ENCODE results near the gene CNNM1. TPM values are rescaled to one million over a fixed set of nuclear protein-coding genes. Genes with fewer than 3 reads are reported as not detected.

CNNM1 gene
- total RNA-seq, 4 donors from 2014 or later = not detected

DNA sequence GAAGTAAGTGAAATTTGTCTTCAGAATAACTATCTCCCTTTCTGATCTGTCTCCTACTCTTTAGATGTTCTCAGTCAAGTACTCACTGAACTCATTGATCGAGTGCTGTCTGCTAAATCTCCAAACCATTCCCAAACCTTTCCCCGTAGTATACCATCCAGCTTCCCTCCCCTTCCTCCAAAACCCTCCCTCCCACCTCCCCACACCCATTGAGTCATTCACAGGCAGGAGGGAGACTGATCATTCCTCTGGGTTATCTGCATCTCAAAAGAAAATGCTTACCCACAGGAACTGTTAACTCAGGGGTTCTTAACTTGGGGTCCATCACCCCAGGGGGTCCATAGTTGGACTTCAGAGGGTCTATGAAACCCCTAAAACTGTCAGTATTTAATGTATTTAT lies 63.9 kb downstream of the CNNM1 start:
- peaks cover 0 to 10% of the 10 kb centered on the region in 2 donors for H3K36me3 ChIP-seq
- in situ Hi-C loops (cut with MboI; ENCODE audit: low sequenced_read_pairs in 4 of 4) (loop anchor here (5.0 to 10.0 kb wide), 2 partner anchors 44 to 222 kb away; no protein-coding TSS in a partner anchor), intact Hi-C loops (cut with DNase I; ENCODE audit: low total_unique reads) (loop anchor here (2.0 to 5.0 kb wide), 2 partner anchors 220 to 314 kb away; no protein-coding TSS in a partner anchor)
- H3K9me3 ChIP-seq = no peaks in the 10 kb centered on the region
- H3K27me3 ChIP-seq = no peaks in the 10 kb centered on the region
- H3K4me3 ChIP-seq = no peak overlapping the region
- peaks cover 21 to 24% of the 10 kb centered on the region in 2 donors for H3K4me1 ChIP-seq
- H3K27ac ChIP-seq = no peak overlapping the region
- TF ChIP-seq POLR2A (IDR thresholded peaks at IDR 0.05) = no peak
- TF ChIP-seq, protein P1, sequence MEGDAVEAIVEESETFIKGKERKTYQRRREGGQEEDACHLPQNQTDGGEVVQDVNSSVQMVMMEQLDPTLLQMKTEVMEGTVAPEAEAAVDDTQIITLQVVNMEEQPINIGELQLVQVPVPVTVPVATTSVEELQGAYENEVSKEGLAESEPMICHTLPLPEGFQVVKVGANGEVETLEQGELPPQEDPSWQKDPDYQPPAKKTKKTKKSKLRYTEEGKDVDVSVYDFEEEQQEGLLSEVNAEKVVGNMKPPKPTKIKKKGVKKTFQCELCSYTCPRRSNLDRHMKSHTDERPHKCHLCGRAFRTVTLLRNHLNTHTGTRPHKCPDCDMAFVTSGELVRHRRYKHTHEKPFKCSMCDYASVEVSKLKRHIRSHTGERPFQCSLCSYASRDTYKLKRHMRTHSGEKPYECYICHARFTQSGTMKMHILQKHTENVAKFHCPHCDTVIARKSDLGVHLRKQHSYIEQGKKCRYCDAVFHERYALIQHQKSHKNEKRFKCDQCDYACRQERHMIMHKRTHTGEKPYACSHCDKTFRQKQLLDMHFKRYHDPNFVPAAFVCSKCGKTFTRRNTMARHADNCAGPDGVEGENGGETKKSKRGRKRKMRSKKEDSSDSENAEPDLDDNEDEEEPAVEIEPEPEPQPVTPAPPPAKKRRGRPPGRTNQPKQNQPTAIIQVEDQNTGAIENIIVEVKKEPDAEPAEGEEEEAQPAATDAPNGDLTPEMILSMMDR (IDR thresholded peaks at IDR 0.05 in 4 of 5, conservative IDR thresholded peaks at IDR 0.05 in 1 of 5) = no peak
- ATAC-seq (no peak), DNase-seq (no peak)

DNA sequence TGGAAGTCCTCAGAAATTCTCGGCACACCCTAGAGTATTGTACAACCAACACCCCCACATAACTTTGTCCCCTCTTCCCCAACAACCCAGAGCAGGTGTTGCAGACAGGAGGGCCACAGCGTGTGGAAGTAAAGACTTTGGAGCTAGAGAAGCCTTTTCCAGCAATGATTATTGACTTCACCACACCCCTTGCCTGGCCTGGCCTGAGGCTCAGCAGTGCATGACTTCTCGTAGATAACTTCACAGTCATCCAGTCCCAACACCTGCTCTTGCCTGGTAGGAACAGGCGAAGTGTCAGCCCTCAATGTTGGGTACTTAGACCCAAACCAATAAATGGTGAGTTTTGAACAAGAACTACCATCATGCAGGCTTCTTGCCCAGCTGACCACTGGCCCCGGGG lies 64.5 kb downstream of the CNNM1 start:
- Histone ChIP-seq H3K27ac (no peak overlapping the region), H3K9me3 (no peaks in the 10 kb centered on the region), H3K4me3 (no peak overlapping the region), H3K27me3 (no peaks in the 10 kb centered on the region), H3K36me3 (peaks cover under 1 to 17% of the 10 kb centered on the region in 2 donors), H3K4me1 (peaks cover 21 to 24% of the 10 kb centered on the region in 2 donors)
- DNase-seq = no peak
- in situ Hi-C loops (cut with MboI; ENCODE audit: low sequenced_read_pairs in 4 of 4) (loop anchor here (5.0 to 10.0 kb wide), 2 partner anchors 44 to 221 kb away; no protein-coding TSS in a partner anchor), intact Hi-C loops (cut with DNase I; ENCODE audit: low total_unique reads) (loop anchor here (2.0 to 5.0 kb wide), 2 partner anchors 219 to 314 kb away; no protein-coding TSS in a partner anchor)
- ATAC-seq = no peak
- no peak for TF ChIP-seq POLR2A (IDR thresholded peaks at IDR 0.05)
- TF ChIP-seq, protein P1 (IDR thresholded peaks at IDR 0.05 in 4 of 5, conservative IDR thresholded peaks at IDR 0.05 in 1 of 5) = no peak

DNA sequence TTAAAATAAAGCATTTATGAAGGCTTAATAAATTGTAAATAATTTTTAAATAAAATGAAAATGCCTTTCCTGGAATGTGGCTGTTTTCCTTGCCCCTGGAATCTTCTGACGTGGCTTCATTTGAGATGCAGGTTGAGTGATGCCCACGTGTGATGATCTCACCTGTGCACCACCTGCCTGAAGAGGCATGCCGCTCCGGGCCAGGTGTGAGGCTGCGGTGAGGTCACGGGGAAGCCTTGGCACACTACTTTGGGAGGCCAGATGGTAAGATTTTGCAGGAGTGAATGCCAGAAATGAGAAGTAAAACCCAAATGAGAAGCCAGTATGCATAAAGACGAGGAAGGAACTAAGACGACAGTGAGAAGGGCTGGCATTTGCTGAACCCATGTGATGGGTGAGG lies 65.1 kb downstream of the CNNM1 start:
- H3K36me3 ChIP-seq = peaks cover 3 to 22% of the 10 kb centered on the region in 2 donors
- H3K9me3 ChIP-seq = no peaks in the 10 kb centered on the region
- no peak for TF ChIP-seq POLR2A (IDR thresholded peaks at IDR 0.05)
- TF ChIP-seq, protein P1 (IDR thresholded peaks at IDR 0.05 in 4 of 5, conservative IDR thresholded peaks at IDR 0.05 in 1 of 5) = no peak
- H3K4me1 ChIP-seq = peaks cover 21 to 24% of the 10 kb centered on the region in 2 donors
- intact Hi-C loops (cut with DNase I; ENCODE audit: low total_unique reads) (loop anchor here (5.0 kb wide), 1 partner anchor 313 kb away; no protein-coding TSS in a partner anchor), in situ Hi-C loops (cut with MboI; ENCODE audit: low sequenced_read_pairs in 4 of 4) (loop anchor here (5.0 to 10.0 kb wide), 2 partner anchors 43 to 221 kb away; no protein-coding TSS in a partner anchor)
- H3K4me3 ChIP-seq = no peak overlapping the region
- ATAC-seq (no peak), DNase-seq (no peak)
- H3K27ac ChIP-seq = peak overlapping the region in 3 of 4 donors; percentile 34 to 63 (median 63)
- no peaks in the 10 kb centered on the region for H3K27me3 ChIP-seq

DNA sequence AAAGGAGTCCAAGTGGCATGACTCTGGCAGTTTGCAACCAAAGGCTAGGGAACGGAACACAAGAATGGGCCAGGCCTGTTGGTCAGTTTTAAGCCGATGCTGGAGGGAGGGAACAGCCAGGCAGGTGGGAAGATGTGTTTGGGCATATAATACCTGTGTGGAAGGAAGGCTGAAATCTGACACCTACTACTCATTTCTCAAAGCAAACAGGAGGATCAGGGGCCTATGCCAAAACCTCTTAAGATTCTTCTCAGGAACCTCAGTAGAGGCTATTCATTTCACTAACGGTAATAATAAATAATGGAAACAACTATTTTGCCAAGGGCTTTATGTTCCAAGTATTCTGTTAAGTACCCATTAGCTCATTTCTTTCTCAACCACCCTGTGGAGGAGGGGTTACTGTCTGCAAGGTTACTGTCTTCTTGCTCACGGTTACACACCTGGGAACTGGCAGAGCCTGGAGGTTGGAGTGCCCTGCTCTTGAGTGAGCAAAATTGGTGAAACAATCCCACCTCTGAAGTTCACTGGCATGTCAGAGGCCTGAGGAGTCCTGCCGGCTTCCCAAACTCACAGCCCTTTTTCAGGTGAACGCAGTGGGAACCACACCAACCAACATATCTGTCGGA lies 65.7 kb downstream of the CNNM1 start:
- Histone ChIP-seq H3K27me3 (no peaks in the 10 kb centered on the region), H3K4me1 (peaks cover 21 to 24% of the 10 kb centered on the region in 2 donors), H3K27ac (peak overlapping the region; percentile 12 to 63 (median 48)), H3K36me3 (peaks cover 3 to 28% of the 10 kb centered on the region in 2 donors), H3K4me3 (no peak overlapping the region), H3K9me3 (no peaks in the 10 kb centered on the region)
- no peak for DNase-seq
- in situ Hi-C loops (cut with MboI; ENCODE audit: low sequenced_read_pairs in 4 of 4) = loop anchor here (5.0 to 10.0 kb wide), 2 partner anchors 42 to 220 kb away; no protein-coding TSS in a partner anchor
- intact Hi-C loops (cut with DNase I; ENCODE audit: low total_unique reads) = loop anchor here (5.0 kb wide), 1 partner anchor 312 kb away; no protein-coding TSS in a partner anchor
- peak in 1 of 2 donors; percentile 25 for ATAC-seq
- TF ChIP-seq, protein P1 (IDR thresholded peaks at IDR 0.05 in 4 of 5, conservative IDR thresholded peaks at IDR 0.05 in 1 of 5) = no peak
- TF ChIP-seq POLR2A (IDR thresholded peaks at IDR 0.05) = no peak

All from gastrocnemius medialis (tissue), 4 donors.